OCI-LY1 (cell line): Measurements from ENCODE around the gene OGFOD1.

ENCODE experiments used
- EZH2 ChIP-seq: fragments of 200-600 bp; sonication (generic), shearing (Covaris generic); IDR thresholded peaks from 2 replicates; pipeline ENCODE4 v1.8.0; 2017; ENCODE audit warnings: borderline replicate concordance, mixed run types, mild to moderate bottlenecking, antibody characterized with exemption, low read length, moderate library complexity, mixed read lengths
- TF ChIP-seq, protein P1 (sequence below): fragments of 200-600 bp; sonication (generic), shearing (Covaris generic); IDR thresholded peaks from 2 replicates; pipeline ENCODE4 v1.5.1; 2017; ENCODE audit warnings: mild to moderate bottlenecking, antibody characterized with exemption, low read length, moderate library complexity, mixed read lengths

DNA sequence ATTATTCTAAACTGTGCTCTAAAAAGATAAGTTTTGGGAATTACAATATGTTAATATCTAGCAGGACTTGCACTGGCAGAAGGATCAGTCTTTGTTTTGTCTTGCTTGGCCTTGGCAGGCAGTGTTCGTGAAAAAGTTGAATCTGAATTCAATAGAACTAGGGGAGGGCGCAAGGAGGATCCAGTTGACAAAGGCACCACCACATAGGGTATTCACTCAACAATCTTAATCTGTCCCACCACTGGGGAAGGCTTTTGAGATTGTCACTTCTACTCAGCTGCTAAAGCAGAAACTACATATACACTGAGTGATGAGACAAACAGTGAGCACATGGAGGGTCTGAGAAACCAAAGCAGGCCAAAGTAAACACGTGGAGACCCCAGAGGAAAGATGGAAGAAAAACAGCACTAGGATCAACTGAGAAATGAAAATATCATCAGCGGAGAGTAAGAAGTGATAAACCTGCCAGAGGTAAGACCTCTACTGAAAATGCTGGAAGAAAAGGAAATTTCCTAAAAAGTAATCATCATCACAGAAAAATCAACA, 28.4 kb upstream of the OGFOD1 start:
- TF ChIP-seq, protein P1, sequence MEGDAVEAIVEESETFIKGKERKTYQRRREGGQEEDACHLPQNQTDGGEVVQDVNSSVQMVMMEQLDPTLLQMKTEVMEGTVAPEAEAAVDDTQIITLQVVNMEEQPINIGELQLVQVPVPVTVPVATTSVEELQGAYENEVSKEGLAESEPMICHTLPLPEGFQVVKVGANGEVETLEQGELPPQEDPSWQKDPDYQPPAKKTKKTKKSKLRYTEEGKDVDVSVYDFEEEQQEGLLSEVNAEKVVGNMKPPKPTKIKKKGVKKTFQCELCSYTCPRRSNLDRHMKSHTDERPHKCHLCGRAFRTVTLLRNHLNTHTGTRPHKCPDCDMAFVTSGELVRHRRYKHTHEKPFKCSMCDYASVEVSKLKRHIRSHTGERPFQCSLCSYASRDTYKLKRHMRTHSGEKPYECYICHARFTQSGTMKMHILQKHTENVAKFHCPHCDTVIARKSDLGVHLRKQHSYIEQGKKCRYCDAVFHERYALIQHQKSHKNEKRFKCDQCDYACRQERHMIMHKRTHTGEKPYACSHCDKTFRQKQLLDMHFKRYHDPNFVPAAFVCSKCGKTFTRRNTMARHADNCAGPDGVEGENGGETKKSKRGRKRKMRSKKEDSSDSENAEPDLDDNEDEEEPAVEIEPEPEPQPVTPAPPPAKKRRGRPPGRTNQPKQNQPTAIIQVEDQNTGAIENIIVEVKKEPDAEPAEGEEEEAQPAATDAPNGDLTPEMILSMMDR, result no peak
- no peak for TF ChIP-seq EZH2
